Testis (tissue), 2 donors: ENCODE results near the gene C6orf47.

Experiments used
- CTCF ChIP-seq, 3 experiments: fragments of 450-650 bp in 2 of 3; fragments of 200-600 bp in 1 of 3; sonication (generic) in 1 of 3; IDR thresholded peaks; one replicate each; pipeline ENCODE4 v1.5.1; 2016 to 2019; ENCODE audit warnings: antibody characterized with exemption in 3 of 3, mild to moderate bottlenecking in 2 of 3, moderate library complexity in 1 of 3
- POLR2A ChIP-seq: fragments of 450-650 bp; IDR thresholded peaks from one replicate; pipeline ENCODE4 v1.6.1; 2017; ENCODE audit warnings: antibody characterized with exemption, mild to moderate bottlenecking, moderate library complexity

- no peak for TF ChIP-seq POLR2A
- TF ChIP-seq CTCF (IDR thresholded peaks at IDR 0.05), result no peak
These were observed 33.6 kb downstream of the C6orf47 start for GRCh38 chr6:31626952-31627351.
